Ascending aorta (tissue), 2 donors: ENCODE measurements around the gene FDX2. TPM values are rescaled to one million over a fixed set of nuclear protein-coding genes. Genes with fewer than 3 reads are reported as not detected.
"Not testable (repeated sequence)": the region's sequence is repeated elsewhere in the genome, so short reads cannot be mapped to it uniquely, and the experiment has no call there.

Experiments
- DNase-seq, 2 donors: peaks; one replicate each; pipeline ENCODE4 v3.0.0-alpha.2; 2019; ENCODE audit warnings: low spot score in 2 of 2
- H3K27ac ChIP-seq, 2 donors: fragments of 200-600 bp; sonication (generic); one replicate each; pipeline ENCODE4 v1.5.1; 2016 to 2017; ENCODE audit warnings: mild to moderate bottlenecking in 1 of 2
- H3K27me3 ChIP-seq: fragments of 200-600 bp; sonication (generic); one replicate; pipeline ENCODE4 v1.5.1; 2017
- H3K36me3 ChIP-seq, 2 donors: fragments of 200-600 bp; sonication (generic); one replicate each; pipeline ENCODE4 v1.5.1; 2016
- H3K4me1 ChIP-seq, 2 donors: fragments of 200-600 bp; sonication (generic); one replicate each; pipeline ENCODE4 v1.5.1; 2016 to 2017; ENCODE audit warnings: mild to moderate bottlenecking in 1 of 2
- H3K4me3 ChIP-seq, 2 donors: fragments of 200-600 bp; sonication (generic); one replicate each; pipeline ENCODE4 v1.5.1; 2016 to 2017; ENCODE audit warnings: mild to moderate bottlenecking in 1 of 2
- H3K9me3 ChIP-seq, 2 donors: fragments of 200-600 bp; sonication (generic); one replicate each; pipeline ENCODE4 v1.5.1; 2016
- CTCF ChIP-seq, 3 experiments: fragments of 200-600 bp in 2 of 3; fragments of 450-650 bp in 1 of 3; sonication (generic) in 2 of 3; IDR thresholded peaks; one replicate each; pipeline ENCODE4 v1.5.1; 2016 to 2019; ENCODE audit warnings: antibody characterized with exemption in 3 of 3, mild to moderate bottlenecking in 1 of 3, moderate library complexity in 1 of 3
- intact Hi-C: fragments of 100-400 bp; cut with DNase I; formaldehyde crosslinking; loops from one replicate; pipeline ENCODE4 v1.15.1; 2023
- total RNA-seq: library from RNA; depleted of rRNA; stranded (reverse); fragments of >200 nt; gene quantifications from one replicate; pipeline ENCODE4 v1.1.0, GENCODE V29; 2016

FDX2 gene
- total RNA-seq, 1 donor from 2014 or later: 16.8 TPM

DNA sequence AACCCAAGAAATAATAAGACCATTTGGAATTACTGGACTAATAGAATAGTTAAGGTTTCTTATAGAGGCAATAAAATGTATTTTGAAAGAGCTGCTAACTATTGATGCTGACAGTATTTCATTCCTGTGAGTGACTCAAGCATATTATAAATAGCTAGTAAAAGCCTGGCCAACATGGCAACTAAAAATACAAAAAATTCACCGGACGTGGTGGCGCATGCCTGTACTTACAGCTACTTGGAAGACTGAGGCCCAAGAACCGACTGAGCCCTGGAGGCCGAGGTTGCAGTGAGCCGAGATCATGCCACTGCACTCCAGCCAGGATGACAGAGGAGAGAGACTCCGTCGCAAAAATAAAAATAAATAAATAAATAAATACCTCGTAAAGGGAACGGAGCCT is 29.0 kb upstream of the FDX2 start:
- no peaks in the 10 kb centered on the region for H3K36me3 ChIP-seq
- no peaks in the 10 kb centered on the region for H3K4me1 ChIP-seq
- H3K4me3 ChIP-seq: no peak overlapping the region
- no peaks in the 10 kb centered on the region for H3K9me3 ChIP-seq
- DNase-seq: no peak
- no peak for TF ChIP-seq CTCF (IDR thresholded peaks at IDR 0.05)
- H3K27me3 ChIP-seq: no peaks in the 10 kb centered on the region
- intact Hi-C loops: no loop called here
- peak overlapping the region; percentile 50 to 67 for H3K27ac ChIP-seq

GRCh38 chr19:10343495-10343894 is 27.7 kb upstream of the FDX2 start:
- Histone ChIP-seq H3K4me3 (no peak overlapping the region), H3K4me1 (no peaks in the 10 kb centered on the region), H3K36me3 (no peaks in the 10 kb centered on the region), H3K27ac (no peak overlapping the region), H3K27me3 (no peaks in the 10 kb centered on the region), H3K9me3 (no peaks in the 10 kb centered on the region)
- no peak for DNase-seq
- no peak for TF ChIP-seq CTCF (IDR thresholded peaks at IDR 0.05)
- intact Hi-C loops: no loop called here

DNA sequence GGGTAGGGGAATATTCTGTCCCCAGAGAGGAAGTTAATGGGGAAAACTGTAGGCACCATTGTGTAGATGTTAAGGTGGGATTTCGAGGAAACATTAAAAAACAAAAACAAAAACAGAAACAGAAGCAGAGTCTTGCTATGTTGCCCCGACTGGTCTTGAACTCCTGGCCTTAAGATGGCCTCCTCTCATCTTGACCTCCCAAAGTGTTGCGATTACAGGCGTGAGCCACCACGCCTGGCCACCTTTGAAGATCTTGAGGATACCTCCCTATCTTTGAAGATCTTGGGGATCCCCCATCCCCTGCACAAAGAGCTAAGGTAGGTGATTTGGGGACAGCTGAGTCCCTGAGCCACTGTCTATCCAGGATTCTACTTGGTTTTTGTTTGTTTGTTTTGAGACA is 24.2 kb upstream of the FDX2 start:
- H3K36me3 ChIP-seq: no peaks in the 10 kb centered on the region
- H3K27ac ChIP-seq: no peak overlapping the region
- intact Hi-C loops: loop anchor here (10.0 kb wide), 1 partner anchor 215 kb away; no protein-coding TSS in a partner anchor
- DNase-seq: no peak
- H3K27me3 ChIP-seq: no peaks in the 10 kb centered on the region
- H3K4me3 ChIP-seq: no peak overlapping the region
- no peaks in the 10 kb centered on the region for H3K4me1 ChIP-seq
- no peak for TF ChIP-seq CTCF (IDR thresholded peaks at IDR 0.05)
- no peaks in the 10 kb centered on the region for H3K9me3 ChIP-seq

GRCh38 chr19:10339380-10339960 is 23.7 kb upstream of the FDX2 start, which contains the start of gene ICAM3:
Gene ICAM3 (minus strand): TSS chr19:10339624. CDS start chr19:10339614, 10 bp downstream.
- intact Hi-C loops: loop anchor here (10.0 kb wide), 1 partner anchor 215 kb away; no protein-coding TSS in a partner anchor
- Histone ChIP-seq H3K36me3 (no peaks in the 10 kb centered on the region), H3K4me1 (no peaks in the 10 kb centered on the region), H3K9me3 (no peaks in the 10 kb centered on the region), H3K27me3 (no peaks in the 10 kb centered on the region), H3K4me3 (no peak within 1 kb of the TSS), H3K27ac (no peak within 1 kb of the TSS)
- TF ChIP-seq CTCF (IDR thresholded peaks at IDR 0.05): no peak
- no peak for DNase-seq

- H3K27me3 ChIP-seq: no peaks in the 10 kb centered on the region
- no peaks in the 10 kb centered on the region for H3K36me3 ChIP-seq
- no peaks in the 10 kb centered on the region for H3K4me1 ChIP-seq
- H3K27ac ChIP-seq: no peak overlapping the region
- no peak overlapping the region for H3K4me3 ChIP-seq
- intact Hi-C loops: loop anchor here (10.0 kb wide), 1 partner anchor 214 kb away; no protein-coding TSS in a partner anchor
- DNase-seq: no peak
- no peak for TF ChIP-seq CTCF (IDR thresholded peaks at IDR 0.05)
- no peaks in the 10 kb centered on the region for H3K9me3 ChIP-seq
Measured at GRCh38 chr19:10338940-10339339, 23.1 kb upstream of the FDX2 start.

DNA sequence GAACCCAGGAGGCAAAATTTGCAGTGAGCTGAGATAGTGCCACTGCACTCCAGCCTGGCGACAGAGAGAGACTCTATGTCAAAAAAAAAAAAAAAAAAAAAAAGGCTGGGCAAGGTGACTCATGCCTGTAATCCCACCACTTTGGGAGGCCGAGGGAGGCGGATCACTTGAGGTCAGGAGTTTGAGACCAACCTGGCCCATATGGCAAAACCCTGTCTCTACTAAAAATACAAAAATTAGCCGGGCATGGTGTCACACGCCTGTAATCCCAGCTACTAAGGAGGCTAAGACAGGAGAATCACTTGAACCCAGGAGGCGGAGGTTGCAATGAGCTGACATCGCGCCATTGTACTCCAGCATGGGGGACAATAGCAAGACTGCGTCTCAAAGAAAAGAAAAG is 20.9 kb upstream of the FDX2 start:
- not testable (repeated sequence) for DNase-seq, H3K27ac ChIP-seq, H3K4me1 ChIP-seq, H3K27me3 ChIP-seq, H3K9me3 ChIP-seq, H3K36me3 ChIP-seq, H3K4me3 ChIP-seq
- intact Hi-C loops: loop anchor here (10.0 kb wide), 1 partner anchor 212 kb away; no protein-coding TSS in a partner anchor
